Lower leg skin (tissue), 3 donors: Measurements from ENCODE around the gene NYAP2.

Source experiments
- POLR2A ChIP-seq, 2 donors: fragments of 450-650 bp; IDR thresholded peaks; one replicate each; pipeline ENCODE4 v1.6.1; 2016 to 2017; ENCODE audit warnings: antibody characterized with exemption in 2 of 2, mild to moderate bottlenecking in 1 of 2, moderate library complexity in 1 of 2
- TF ChIP-seq, protein P1 (sequence below), 3 donors: fragments of 450-650 bp; IDR thresholded peaks; one replicate each; pipeline ENCODE4 v1.5.1; 2016; ENCODE audit warnings: antibody characterized with exemption in 3 of 3, mild to moderate bottlenecking in 3 of 3, moderate library complexity in 2 of 3

DNA sequence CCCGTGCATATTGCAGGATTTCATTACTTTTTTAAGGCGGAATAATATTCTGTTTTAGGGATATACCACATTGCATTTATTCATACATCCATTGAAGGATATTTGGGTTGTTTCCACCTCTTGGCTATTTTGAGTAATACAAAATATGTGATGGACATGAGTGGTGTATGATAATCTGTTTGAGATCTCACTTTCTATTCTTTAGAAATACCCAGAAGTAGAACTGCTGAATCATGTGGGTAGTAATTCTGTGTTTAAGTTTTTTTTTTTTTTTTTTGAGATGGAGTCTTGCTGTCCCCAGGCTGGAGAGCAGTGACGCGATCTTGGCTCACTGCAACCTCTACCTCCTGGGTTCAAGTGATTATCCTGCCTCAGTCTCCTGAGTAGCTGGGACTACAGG lies 201.4 kb downstream of the NYAP2 start:
- TF ChIP-seq, protein P1, sequence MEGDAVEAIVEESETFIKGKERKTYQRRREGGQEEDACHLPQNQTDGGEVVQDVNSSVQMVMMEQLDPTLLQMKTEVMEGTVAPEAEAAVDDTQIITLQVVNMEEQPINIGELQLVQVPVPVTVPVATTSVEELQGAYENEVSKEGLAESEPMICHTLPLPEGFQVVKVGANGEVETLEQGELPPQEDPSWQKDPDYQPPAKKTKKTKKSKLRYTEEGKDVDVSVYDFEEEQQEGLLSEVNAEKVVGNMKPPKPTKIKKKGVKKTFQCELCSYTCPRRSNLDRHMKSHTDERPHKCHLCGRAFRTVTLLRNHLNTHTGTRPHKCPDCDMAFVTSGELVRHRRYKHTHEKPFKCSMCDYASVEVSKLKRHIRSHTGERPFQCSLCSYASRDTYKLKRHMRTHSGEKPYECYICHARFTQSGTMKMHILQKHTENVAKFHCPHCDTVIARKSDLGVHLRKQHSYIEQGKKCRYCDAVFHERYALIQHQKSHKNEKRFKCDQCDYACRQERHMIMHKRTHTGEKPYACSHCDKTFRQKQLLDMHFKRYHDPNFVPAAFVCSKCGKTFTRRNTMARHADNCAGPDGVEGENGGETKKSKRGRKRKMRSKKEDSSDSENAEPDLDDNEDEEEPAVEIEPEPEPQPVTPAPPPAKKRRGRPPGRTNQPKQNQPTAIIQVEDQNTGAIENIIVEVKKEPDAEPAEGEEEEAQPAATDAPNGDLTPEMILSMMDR (IDR thresholded peaks at IDR 0.05): no peak
- no peak for TF ChIP-seq POLR2A (IDR thresholded peaks at IDR 0.05)
